HEK293T (cell line): ENCODE data around the gene TAAR2.

Experiments used
- CTCF ChIA-PET: fragments of 350-600 bp; formaldehyde crosslinking; extraction: SDS; loops from one replicate; lab custom pipeline; 2021; ENCODE audit warnings: antibody characterized with exemption, inconsistent platforms; lab: Yijun Ruan, JAX
- POLR2A ChIA-PET: fragments of 350-600 bp; formaldehyde crosslinking; extraction: SDS; loops from one replicate; lab custom pipeline; 2020; ENCODE audit warnings: antibody characterized with exemption, inconsistent platforms; lab: Yijun Ruan, JAX
- DNase-seq: peaks from one replicate; pipeline ENCODE4 v3.0.0; 2012; ENCODE audit warnings: mixed read lengths; ENCODE audit errors: extremely low spot score
- ARNT ChIP-seq: fragments of 450-650 bp; IDR thresholded peaks from 2 replicates; pipeline ENCODE4 v1.6.1; 2017; ENCODE audit warnings: mild to moderate bottlenecking
- BHLHE40 ChIP-seq: fragments of 450-650 bp; IDR thresholded peaks from 2 replicates; pipeline ENCODE4 v1.6.1; 2016; ENCODE audit warnings: mild to moderate bottlenecking, moderate library complexity, borderline replicate concordance
- CTBP1 ChIP-seq: fragments of 450-650 bp; IDR thresholded peaks from 2 replicates; pipeline ENCODE4 v1.6.1; 2016; ENCODE audit warnings: borderline replicate concordance
- ELF4 ChIP-seq: fragments of 450-650 bp; IDR thresholded peaks from 2 replicates; pipeline ENCODE4 v1.6.1; 2017; ENCODE audit warnings: antibody characterized with exemption
- FOXA1 ChIP-seq: fragments of 450-650 bp; IDR thresholded peaks from 2 replicates; pipeline ENCODE4 v1.6.1; 2016; ENCODE audit warnings: mild to moderate bottlenecking
- FOXK2 ChIP-seq: fragments of 450-650 bp; IDR thresholded peaks from 2 replicates; pipeline ENCODE4 v1.6.1; 2016; ENCODE audit warnings: mild to moderate bottlenecking
- FOXM1 ChIP-seq: fragments of 450-650 bp; IDR thresholded peaks from 2 replicates; pipeline ENCODE4 v1.6.1; 2017; ENCODE audit warnings: mild to moderate bottlenecking, borderline replicate concordance
- HDGF ChIP-seq: fragments of 450-650 bp; IDR thresholded peaks from 2 replicates; pipeline ENCODE4 v1.6.1; 2017; ENCODE audit warnings: antibody characterized with exemption, borderline replicate concordance
- L3MBTL2 ChIP-seq: fragments of 450-650 bp; conservative IDR thresholded peaks from 2 replicates; pipeline ENCODE4 v1.6.1; 2016; ENCODE audit warnings: mild to moderate bottlenecking
- LEF1 ChIP-seq: fragments of 450-650 bp; IDR thresholded peaks from 2 replicates; pipeline ENCODE4 v1.6.1; 2017; ENCODE audit warnings: mild to moderate bottlenecking, borderline replicate concordance
- NFRKB ChIP-seq: fragments of 450-650 bp; IDR thresholded peaks from 2 replicates; pipeline ENCODE4 v1.6.1; 2016; ENCODE audit warnings: mild to moderate bottlenecking, moderate library complexity
- PKNOX1 ChIP-seq: fragments of 450-650 bp; IDR thresholded peaks from 2 replicates; pipeline ENCODE4 v1.6.1; 2016
- SP1 ChIP-seq: fragments of 450-650 bp; IDR thresholded peaks from 2 replicates; pipeline ENCODE4 v1.6.1; 2017
- SUZ12 ChIP-seq: fragments of 450-650 bp; IDR thresholded peaks from 2 replicates; pipeline ENCODE4 v1.6.1; 2016; ENCODE audit warnings: mild to moderate bottlenecking
- TARDBP ChIP-seq: fragments of 450-650 bp; IDR thresholded peaks from 2 replicates; pipeline ENCODE4 v1.6.1; 2016
- ZNF384 ChIP-seq: fragments of 450-650 bp; IDR thresholded peaks from 2 replicates; pipeline ENCODE4 v1.6.1; 2016

TAAR2 gene

GRCh38 chr6:132589454-132589853, 34.6 kb downstream of the TAAR2 start, which contains the start of gene TAAR5:
TAAR5 (minus strand) TSS chr6:132589741; CDS start chr6:132589686, 55 bp downstream.
- TF ChIP-seq TARDBP (no peak), FOXK2 (no peak), L3MBTL2 (no peak), BHLHE40 (no peak), SUZ12 (no peak), HDGF (no peak), ELF4 (no peak), FOXM1 (no peak), LEF1 (no peak), SP1 (no peak), PKNOX1 (no peak)

DNA sequence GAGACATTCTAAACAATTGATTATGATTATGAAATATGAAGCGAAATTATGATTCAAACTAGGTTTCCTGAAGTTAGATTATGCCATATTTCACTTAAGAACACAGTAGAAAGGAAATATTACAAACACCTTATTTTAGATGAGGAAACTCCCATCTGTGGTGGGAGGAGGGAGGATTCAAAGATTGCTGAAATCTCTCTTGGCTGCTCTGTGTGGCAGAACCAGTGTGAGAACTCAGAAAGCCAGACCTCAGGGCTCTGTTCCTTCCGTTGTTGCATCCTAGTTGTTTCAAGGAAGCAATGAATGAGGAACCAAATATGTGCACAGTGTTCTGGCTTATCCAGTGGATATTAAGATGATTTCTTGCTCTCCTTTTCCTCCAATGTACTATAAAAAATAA, 36.7 kb downstream of the TAAR2 start:
- DNase-seq = no peak
- no peak for TF ChIP-seq HDGF
- TF ChIP-seq ELF4 = no peak
- no peak for TF ChIP-seq SUZ12
- no peak for TF ChIP-seq ZNF384
- no peak for TF ChIP-seq TARDBP
- TF ChIP-seq ARNT = no peak
- TF ChIP-seq NFRKB = no peak
- no peak for TF ChIP-seq L3MBTL2
- TF ChIP-seq FOXA1 = no peak
- TF ChIP-seq FOXM1 = no peak
- no peak for TF ChIP-seq SP1
- POLR2A ChIA-PET = no interaction called here
- CTCF ChIA-PET = no interaction called here

More at GRCh38 chr6:132589454-132589853, 34.6 kb downstream of the TAAR2 start, which contains the start of gene TAAR5:
- DNase-seq = no peak
- ChIA-PET CTCF (interaction anchor here (1.0 kb wide), 1 partner anchor 9 kb away, joined by 3 read pairs; no protein-coding TSS in a partner anchor), POLR2A (no interaction called here)

DNA sequence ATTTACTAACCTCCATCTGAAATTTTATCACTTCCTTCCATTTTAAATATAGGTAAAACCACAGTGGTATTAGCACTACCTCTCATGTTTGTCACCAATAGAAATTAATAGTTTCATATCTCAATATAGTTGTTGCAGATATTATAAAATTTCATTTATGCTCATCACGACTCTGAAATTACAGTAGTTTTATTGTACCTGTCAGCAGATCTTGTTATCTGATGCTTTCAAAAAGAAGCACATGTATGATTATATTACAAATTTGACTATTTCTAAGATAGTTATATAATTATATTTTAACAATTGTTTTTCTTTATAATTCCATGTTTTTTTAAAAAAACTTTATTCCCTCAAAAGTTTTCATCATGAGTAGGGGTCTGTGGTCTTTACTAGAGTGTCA, 39.4 kb downstream of the TAAR2 start:
- CTCF ChIA-PET = interaction anchor here (0.8 kb wide), 1 partner anchor 12 kb away, joined by 3 read pairs; no protein-coding TSS in a partner anchor
- DNase-seq = no peak
- POLR2A ChIA-PET = no interaction called here
- no peak for TF ChIP-seq LEF1
- TF ChIP-seq TARDBP = no peak
- TF ChIP-seq ARNT = no peak
- TF ChIP-seq CTBP1 = no peak
- TF ChIP-seq NFRKB = no peak
- TF ChIP-seq FOXA1 = no peak
- no peak for TF ChIP-seq HDGF

DNA sequence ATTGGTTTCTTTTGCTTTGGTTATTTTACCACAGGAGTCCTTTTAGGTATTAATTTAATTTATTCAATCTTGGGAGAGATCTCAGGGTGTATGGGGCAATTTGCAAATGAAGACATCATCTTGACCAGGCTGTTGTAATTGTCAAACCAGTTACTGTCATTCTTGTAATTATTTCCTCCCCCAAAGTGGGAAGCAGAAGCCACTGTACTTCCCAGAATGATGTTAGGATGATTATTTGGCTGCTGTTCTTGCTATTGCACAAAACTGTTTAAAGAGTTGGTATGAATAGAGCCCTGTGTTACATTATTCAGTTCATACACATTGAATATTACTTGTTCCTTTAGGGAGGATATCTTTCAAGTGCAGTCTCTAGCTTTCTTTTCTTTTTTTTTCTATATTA, 52.3 kb downstream of the TAAR2 start:
- CTCF ChIA-PET = interaction anchor here (0.6 kb wide), 1 partner anchor 27 kb away, joined by 5 read pairs; no protein-coding TSS in a partner anchor
- TF ChIP-seq PKNOX1 (peak; percentile 16; the same call in 1 of the 2 replicates), LEF1 (no peak)

GRCh38 chr6:132570221-132570777, 53.8 kb downstream of the TAAR2 start, which contains the start of gene TAAR6:
TAAR6 (plus strand) TSS chr6:132570322; CDS start chr6:132570322, 0 bp downstream.
- no peak for DNase-seq
- TF ChIP-seq LEF1 (no peak), HDGF (no peak), SP1 (no peak)
- ChIA-PET POLR2A (no interaction called here), CTCF (no interaction called here)

More for the DNA sequence above, 52.3 kb downstream of the TAAR2 start:
- no peak for DNase-seq
- POLR2A ChIA-PET = no interaction called here

GRCh38 chr6:132569170-132569569, 54.9 kb downstream of the TAAR2 start:
- TF ChIP-seq NFRKB (no peak), ZNF384 (no peak), BHLHE40 (no peak), LEF1 (no peak), ARNT (no peak), SUZ12 (no peak), CTBP1 (no peak), HDGF (no peak), L3MBTL2 (no peak), TARDBP (no peak), PKNOX1 (no peak), FOXK2 (no peak), FOXM1 (no peak), ELF4 (no peak)
- POLR2A ChIA-PET = no interaction called here
- CTCF ChIA-PET = no interaction called here
- no peak for DNase-seq

DNA sequence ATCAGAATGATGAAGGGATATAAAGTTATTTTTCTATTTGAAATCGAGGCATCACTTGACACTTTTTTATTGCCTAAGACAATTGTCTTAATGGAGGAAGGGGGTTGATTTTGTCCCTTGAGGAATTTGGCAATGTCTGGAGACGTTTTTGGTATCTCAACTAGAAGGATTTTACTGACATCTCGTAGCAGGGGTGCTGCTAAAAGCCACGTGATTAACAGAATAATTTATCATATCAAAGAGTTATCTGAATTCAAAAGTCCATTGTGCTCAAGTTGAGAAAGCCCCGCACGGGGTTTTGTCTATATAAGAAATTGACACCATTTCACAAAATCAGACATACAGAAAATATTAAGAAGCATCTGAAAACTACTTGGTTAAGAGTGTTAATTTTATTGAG, 55.5 kb downstream of the TAAR2 start:
- no peak for DNase-seq
- TF ChIP-seq SP1 (no peak), TARDBP (no peak), ZNF384 (no peak), SUZ12 (no peak), LEF1 (no peak), HDGF (no peak), FOXM1 (no peak), BHLHE40 (no peak), CTBP1 (no peak), NFRKB (no peak), PKNOX1 (no peak), ELF4 (no peak), L3MBTL2 (no peak), FOXK2 (no peak), FOXA1 (no peak), ARNT (no peak)
- ChIA-PET POLR2A (no interaction called here), CTCF (no interaction called here)
